GM10248 (cell line): ENCODE results near the gene DNAJB1.
"Not testable (repeated sequence)": the region's sequence is repeated elsewhere in the genome, so short reads cannot be mapped to it uniquely, and the experiment has no call there.

ENCODE experiments used
- CTCF ChIA-PET: fragments of 300-600 bp; sonication (Branson Sonifier 250); formaldehyde crosslinking; extraction: SDS; loops from one replicate; lab custom pipeline; 2021; ENCODE audit warnings: antibody characterized with exemption; lab: Yijun Ruan, JAX
- POLR2A ChIA-PET: fragments of 350-650 bp; sonication (Branson Sonifier 250); formaldehyde crosslinking; extraction: SDS; loops from one replicate; lab custom pipeline; 2020; ENCODE audit warnings: antibody characterized with exemption; lab: Yijun Ruan, JAX
- DNase-seq: peaks from one replicate; pipeline ENCODE4 v3.0.0; 2012; ENCODE audit errors: extremely low spot score
- CTCF ChIP-seq: IDR thresholded peaks from 2 replicates; pipeline ENCODE4 v1.5.1; 2012; ENCODE audit warnings: mild to moderate bottlenecking, low read depth; ENCODE audit errors: extremely low read depth, missing control alignments, control extremely low read depth

DNAJB1 gene

GRCh38 chr19:14510311-14511228 lies 7.6 kb downstream of the DNAJB1 start:
- POLR2A ChIA-PET, result interaction anchor here (1.0 to 1.1 kb wide), 2 partner anchors 7 to 22 kb away, joined by 5 to 7 read pairs; partner anchors contain the start of gene DNAJB1
- DNase-seq, result no peak
- TF ChIP-seq CTCF, result no peak
- CTCF ChIA-PET, result interaction anchor here (1.0 to 2.1 kb wide), 2 partner anchors 10 to 78 kb away, joined by 3 to 8 read pairs; partner anchors contain the start of gene PKN1

DNA sequence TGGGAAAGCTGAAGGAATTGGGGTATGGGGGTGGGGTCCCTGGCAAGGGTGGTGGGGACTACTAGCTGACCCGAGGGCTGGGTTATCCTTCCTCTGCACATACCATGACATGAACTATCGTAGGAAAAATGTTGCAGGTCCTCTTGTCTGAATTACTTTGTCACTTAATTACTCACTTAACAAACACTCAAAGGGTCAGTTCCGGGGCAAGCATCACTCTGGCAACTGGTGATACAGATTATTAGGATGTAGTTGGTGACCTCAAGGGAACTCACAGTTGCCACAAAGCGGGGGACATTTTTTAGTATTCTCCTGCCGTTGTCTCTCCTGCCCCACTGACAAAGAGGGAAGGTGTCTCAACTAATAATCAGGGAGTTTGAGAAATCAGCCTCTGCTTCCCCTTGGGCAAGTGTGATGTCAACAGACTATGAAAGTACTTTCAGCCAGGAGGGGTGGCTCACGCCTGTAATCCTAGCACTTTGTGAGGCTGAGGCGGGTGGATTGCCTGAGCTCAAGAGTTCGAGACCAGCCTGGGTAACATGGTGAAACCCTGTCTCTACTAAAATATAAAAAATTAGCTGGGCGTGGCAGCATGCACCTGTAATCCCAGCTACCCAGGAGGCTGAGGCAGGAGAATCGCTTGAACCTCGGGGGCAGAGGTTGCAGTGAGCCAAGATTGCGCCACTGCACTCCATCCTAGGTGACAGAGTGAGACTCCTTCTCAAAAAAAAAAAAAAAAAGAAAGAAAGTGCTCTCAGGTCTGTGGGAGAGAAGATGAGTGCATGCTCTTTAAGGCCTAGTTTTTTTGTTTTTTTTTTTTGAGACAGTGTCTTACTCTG lies 10.3 kb downstream of the DNAJB1 start:
- no peak for DNase-seq
- ChIA-PET CTCF (interaction anchor here (1.7 to 5.0 kb wide), 2 partner anchors 9 to 11 kb away, joined by 8 to 28 read pairs; partner anchors contain the start of genes DNAJB1 and GIPC1), POLR2A (interaction anchor here (0.6 kb wide), 1 partner anchor 84 kb away, joined by 4 read pairs; no protein-coding TSS in a partner anchor)
- TF ChIP-seq CTCF, result no peak

- CTCF ChIA-PET, result interaction anchor here (1.0 to 5.0 kb wide), 7 partner anchors 8 to 51 kb away, joined by 3 to 28 read pairs (median 4); partner anchors contain the start of genes DNAJB1 and GIPC1
- DNase-seq, result peak; percentile 88
- TF ChIP-seq CTCF, result peak; percentile 72
- POLR2A ChIA-PET, result interaction anchor here (0.7 to 0.9 kb wide), 2 partner anchors 12 to 13 kb away, joined by 3 read pairs; no protein-coding TSS in a partner anchor
Observed at GRCh38 chr19:14505488-14506239, 12.5 kb downstream of the DNAJB1 start.

DNA sequence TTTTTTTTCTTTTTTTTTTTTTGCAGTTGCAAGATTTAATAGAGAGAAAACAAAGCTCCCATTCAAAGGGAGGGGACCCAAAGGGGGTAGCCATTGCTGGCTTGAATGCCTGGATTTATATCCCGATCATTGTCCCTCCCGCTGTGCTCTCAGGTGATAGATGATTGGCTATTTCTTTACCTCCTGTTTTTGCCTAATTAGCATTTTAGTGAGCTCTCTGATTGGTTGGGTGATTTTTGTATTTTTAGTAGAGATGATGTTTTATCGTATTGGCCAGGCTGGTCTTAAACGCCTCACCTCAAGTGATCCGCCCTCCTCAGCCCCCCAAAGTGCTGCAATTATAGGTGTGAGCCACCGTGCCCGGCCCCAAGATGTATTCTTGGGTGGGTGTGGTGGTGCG lies 13.6 kb downstream of the DNAJB1 start:
- ChIA-PET CTCF (interaction anchor here (1.2 to 5.0 kb wide), 8 partner anchors 8 to 24 kb away, joined by 3 to 28 read pairs (median 6); partner anchors contain the start of genes DNAJB1 and GIPC1), POLR2A (interaction anchor here (0.9 kb wide), 1 partner anchor 13 kb away, joined by 3 read pairs; no protein-coding TSS in a partner anchor)
- DNase-seq, result not testable (repeated sequence)

DNA sequence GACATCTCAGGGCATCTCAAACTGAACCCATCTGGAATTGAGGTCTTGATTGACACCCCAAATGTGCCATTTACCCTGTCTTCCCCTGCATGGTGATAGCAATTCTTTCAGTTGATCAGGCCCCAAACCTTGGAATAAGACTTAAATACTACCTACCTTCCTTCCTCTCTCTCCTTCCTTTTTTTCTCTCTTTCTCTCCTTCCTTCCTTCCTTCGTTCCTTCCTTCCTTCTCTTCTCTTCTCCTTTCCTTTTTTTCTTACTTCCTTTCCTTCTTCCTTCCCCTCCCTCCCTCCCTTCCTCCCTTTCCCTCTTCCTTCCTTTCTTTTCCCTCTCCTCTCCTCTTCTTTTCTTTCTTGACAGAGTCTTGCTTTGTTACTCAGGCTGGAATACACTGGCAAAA lies 14.9 kb downstream of the DNAJB1 start:
- no peak for DNase-seq
- ChIA-PET POLR2A (no interaction called here), CTCF (interaction anchor here (1.2 to 5.0 kb wide), 7 partner anchors 7 to 23 kb away, joined by 3 to 28 read pairs (median 6); partner anchors contain the start of genes DNAJB1 and GIPC1)
- no peak for TF ChIP-seq CTCF

DNA sequence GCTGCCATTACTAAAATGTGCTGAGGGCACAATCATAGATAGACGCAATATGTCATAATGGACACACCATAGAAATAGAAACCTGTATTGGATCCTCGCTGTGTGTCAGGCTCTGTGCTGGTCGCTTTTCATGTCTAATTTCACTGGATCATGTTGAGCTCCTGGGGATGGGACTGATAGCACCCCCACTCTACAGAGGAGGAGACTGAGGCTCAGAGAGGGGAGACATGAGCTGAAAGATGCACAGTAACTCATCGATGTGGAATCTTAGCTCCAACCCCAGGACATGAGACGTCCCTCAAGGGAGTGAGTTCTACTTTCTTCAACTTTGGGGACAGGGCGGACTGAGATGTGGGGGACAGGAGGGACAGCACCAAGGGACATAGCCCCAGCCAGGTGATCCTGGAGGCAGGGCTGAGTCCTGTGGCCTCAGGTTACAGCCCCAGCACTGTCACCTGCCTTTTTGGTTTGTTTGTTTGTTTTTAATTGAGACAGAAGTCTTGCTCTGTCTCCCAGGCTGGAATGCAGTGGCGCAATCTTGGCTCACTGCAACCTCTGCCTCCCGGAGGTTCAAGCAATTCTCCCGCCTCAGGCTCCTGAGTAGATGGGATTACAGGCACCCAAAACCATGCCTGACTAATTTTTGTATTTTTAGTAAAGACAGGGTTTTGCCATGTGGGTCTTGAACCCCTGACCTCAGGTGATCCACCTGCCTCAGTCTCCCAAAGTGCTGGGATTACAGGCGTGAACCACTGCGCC lies 15.7 kb downstream of the DNAJB1 start:
- no peak for TF ChIP-seq CTCF
- ChIA-PET POLR2A (no interaction called here), CTCF (interaction anchor here (1.4 to 1.5 kb wide), 2 partner anchors 11 to 30 kb away, joined by 6 read pairs; no protein-coding TSS in a partner anchor)
- no peak for DNase-seq
